Fibroblast of lung (primary cell): ENCODE data around the gene SPATA31D4. TPM values are rescaled to one million over a fixed set of nuclear protein-coding genes. Genes with fewer than 3 reads are reported as not detected.

Source experiments
- DNase-seq, 2 donors: peaks; one replicate each; pipeline versions ENCODE4 v3.0.0 to v3.0.0-alpha.2; 2010; ENCODE audit warnings: low read depth in 2 of 2
- H2AFZ ChIP-seq: 2 replicates; pipeline ENCODE4 v1.5.1; 2012; ENCODE audit warnings: low read length, control low read depth, inconsistent platforms
- H3K27ac ChIP-seq: 2 replicates; pipeline ENCODE4 v1.5.1; 2011; ENCODE audit warnings: low read length, control low read depth; ENCODE audit not compliant: insufficient read depth
- H3K27me3 ChIP-seq: 2 replicates; pipeline ENCODE4 v1.5.1; 2011; ENCODE audit warnings: mild to moderate bottlenecking, low read length; ENCODE audit not compliant: control insufficient read depth, insufficient read depth
- H3K36me3 ChIP-seq: 2 replicates; pipeline ENCODE4 v1.5.1; 2011; ENCODE audit warnings: low read length; ENCODE audit not compliant: control insufficient read depth, insufficient read depth
- H3K4me1 ChIP-seq: 2 replicates; pipeline ENCODE4 v1.5.1; 2011; ENCODE audit warnings: low read length; ENCODE audit not compliant: control insufficient read depth, insufficient read depth; ENCODE audit errors: extremely low read depth
- H3K4me2 ChIP-seq: 2 replicates; pipeline ENCODE4 v1.5.1; 2011; ENCODE audit warnings: low read length, control low read depth; ENCODE audit not compliant: insufficient read depth; ENCODE audit errors: extremely low read depth
- H3K4me3 ChIP-seq, 4 experiments: fragments of 200-600 bp in 1 of 4; sonication (generic) in 1 of 4; replicated peaks in 1 of 4; 2 replicates each; pipeline ENCODE4 v1.5.1; 2011 to 2016; ENCODE audit warnings: low read length in 4 of 4, low read depth in 3 of 4, mild to moderate bottlenecking in 3 of 4, control low read depth in 2 of 4, inconsistent platforms in 1 of 4, mixed read lengths in 1 of 4; ENCODE audit not compliant: insufficient read depth in 1 of 4; ENCODE audit errors: control extremely low read depth in 1 of 4
- H3K79me2 ChIP-seq: 2 replicates; pipeline ENCODE4 v1.5.1; 2012; ENCODE audit warnings: mild to moderate bottlenecking, low read length, inconsistent platforms; ENCODE audit not compliant: control insufficient read depth, insufficient read depth
- H3K9ac ChIP-seq: 2 replicates; pipeline ENCODE4 v1.5.1; 2011; ENCODE audit warnings: mild to moderate bottlenecking, low read length, control low read depth; ENCODE audit not compliant: insufficient read depth
- H3K9me3 ChIP-seq: 2 replicates; pipeline ENCODE4 v1.5.1; 2012; ENCODE audit warnings: low read depth, low read length; ENCODE audit not compliant: control insufficient read depth, insufficient read depth
- H4K20me1 ChIP-seq: 2 replicates; pipeline ENCODE4 v1.5.1; 2011; ENCODE audit warnings: low read length; ENCODE audit not compliant: control insufficient read depth, insufficient read depth; ENCODE audit errors: extremely low read depth
- CTCF ChIP-seq, 2 donors: IDR thresholded peaks in 1 of 2; conservative IDR thresholded peaks in 1 of 2; 1 replicate in 1 of 2; 2 replicates in 1 of 2; pipeline ENCODE4 v1.5.1; 2011 to 2012; ENCODE audit warnings: low read length in 2 of 2, control low read depth in 1 of 2, inconsistent platforms in 1 of 2, low read depth in 1 of 2, mild to moderate bottlenecking in 1 of 2
- EZH2 ChIP-seq: IDR thresholded peaks from 2 replicates; pipeline ENCODE4 v1.5.1; 2012; ENCODE audit warnings: low read length, control low read depth, mild to moderate bottlenecking; ENCODE audit errors: missing control alignments
- polyA plus RNA-seq, 2 donors: library from polyadenylated mRNA; depleted of rRNA in 1 of 2; stranded (reverse) in 1 of 2; unstranded in 1 of 2; fragments of >200 nt; gene quantifications; 2 replicates each; pipeline ENCODE4 v1.2.1, GENCODE V29; 2011 to 2012; ENCODE audit warnings: missing spikeins in 1 of 2
- total RNA-seq: library from RNA; depleted of rRNA; stranded (reverse); fragments of >200 nt; gene quantifications from 2 replicates; pipeline ENCODE4 v1.2.1, GENCODE V29; 2014

The SPATA31D4 gene
- total and polyA plus RNA-seq, 2 donors (not counting 1 experiment from before 2014, with no cell fraction given): not detected

GRCh38 chr9:81953096-81953495 lies 24.9 kb downstream of the SPATA31D4 start:
- no peak overlapping the region for H3K4me3 ChIP-seq
- no peak overlapping the region for H3K4me2 ChIP-seq
- no peaks in the 10 kb centered on the region for H3K36me3 ChIP-seq
- H3K79me2 ChIP-seq: no peaks in the 10 kb centered on the region
- no peak for DNase-seq
- no peaks in the 10 kb centered on the region for H4K20me1 ChIP-seq
- TF ChIP-seq CTCF (conservative IDR thresholded peaks at IDR 0.05 in 1 of 2, IDR thresholded peaks at IDR 0.05 in 1 of 2; ENCODE audit: low read depth in 1 of 2, low read length in 2 of 2): no peak
- TF ChIP-seq EZH2: no peak
- no peaks in the 10 kb centered on the region for H3K4me1 ChIP-seq
- no peak overlapping the region for H3K9ac ChIP-seq
- no peaks in the 10 kb centered on the region for H3K9me3 ChIP-seq
- no peak overlapping the region for H3K27ac ChIP-seq
- H2AFZ ChIP-seq: no peak overlapping the region
- H3K27me3 ChIP-seq: no peaks in the 10 kb centered on the region

GRCh38 chr9:81955625-81956024 lies 27.4 kb downstream of the SPATA31D4 start:
- H3K4me1 ChIP-seq: no peaks in the 10 kb centered on the region
- no peaks in the 10 kb centered on the region for H3K36me3 ChIP-seq
- H3K9ac ChIP-seq: no peak overlapping the region
- H3K27ac ChIP-seq: no peak overlapping the region
- no peaks in the 10 kb centered on the region for H3K27me3 ChIP-seq
- no peak for DNase-seq
- no peaks in the 10 kb centered on the region for H3K79me2 ChIP-seq
- no peaks in the 10 kb centered on the region for H3K9me3 ChIP-seq
- H2AFZ ChIP-seq: no peak overlapping the region
- H3K4me2 ChIP-seq: no peak overlapping the region
- no peak overlapping the region for H3K4me3 ChIP-seq
- no peak for TF ChIP-seq EZH2
- no peak for TF ChIP-seq CTCF (conservative IDR thresholded peaks at IDR 0.05 in 1 of 2, IDR thresholded peaks at IDR 0.05 in 1 of 2; ENCODE audit: low read depth in 1 of 2, low read length in 2 of 2)
- no peaks in the 10 kb centered on the region for H4K20me1 ChIP-seq

- Histone ChIP-seq H3K9ac (no peak overlapping the region), H3K4me2 (no peak overlapping the region), H3K27ac (no peak overlapping the region), H3K4me3 (no peak overlapping the region), H3K79me2 (no peaks in the 10 kb centered on the region), H2AFZ (no peak overlapping the region), H3K9me3 (no peaks in the 10 kb centered on the region), H3K27me3 (no peaks in the 10 kb centered on the region), H3K4me1 (no peaks in the 10 kb centered on the region), H3K36me3 (no peaks in the 10 kb centered on the region), H4K20me1 (no peaks in the 10 kb centered on the region)
- TF ChIP-seq EZH2: no peak
- TF ChIP-seq CTCF (conservative IDR thresholded peaks at IDR 0.05 in 1 of 2, IDR thresholded peaks at IDR 0.05 in 1 of 2; ENCODE audit: low read depth in 1 of 2, low read length in 2 of 2): no peak
- peak in 1 of 2 donors; percentile 33 for DNase-seq
Measured at GRCh38 chr9:81964218-81965171, 36.3 kb downstream of the SPATA31D4 start.
